Measurements from ENCODE around the gene KLF16. TPM values are rescaled to one million over a fixed set of nuclear protein-coding genes. Genes with fewer than 3 reads are reported as not detected.

KLF16 gene
- total RNA-seq, 2 experiments from 2014 or later, result 83.8 to 89.2 TPM

DNA sequence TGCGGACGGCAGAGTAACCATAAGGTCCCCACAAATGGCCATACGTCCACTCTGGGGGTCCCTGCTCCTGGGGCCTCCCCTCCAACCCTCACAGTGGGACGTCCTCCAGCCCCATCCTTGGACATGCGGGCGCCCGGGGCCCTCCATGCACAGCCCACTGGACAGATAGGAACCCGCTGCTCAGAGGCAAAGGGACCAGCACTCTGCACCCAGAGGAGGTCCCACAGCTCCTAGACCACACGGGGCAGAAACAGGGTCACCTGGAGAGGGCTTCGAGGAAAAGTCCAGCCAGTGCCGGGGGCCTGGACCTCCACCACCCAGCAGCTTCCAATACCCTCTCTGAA, 26.2 kb downstream of the KLF16 start:
- DNase-seq (no peak), ATAC-seq (ENCODE audit: poor library complexity) (no peak)
- Histone ChIP-seq H3K36me3 (ENCODE audit: insufficient read depth, low read length) (peaks cover 34% of the 10 kb centered on the region), H3K27me3 (ENCODE audit: control insufficient read depth in 1 of 2, insufficient read depth in 2 of 2, low read length in 2 of 2) (no peaks in the 10 kb centered on the region), H3K9me3 (ENCODE audit: control insufficient read depth in 1 of 2, insufficient read depth in 1 of 2, low read length in 2 of 2) (no peaks in the 10 kb centered on the region), H3K27ac (ENCODE audit: low read depth in 1 of 2, low read length in 2 of 2) (no peak overlapping the region), H3K4me3 (ENCODE audit: low read length) (no peak overlapping the region), H3K4me1 (ENCODE audit: insufficient read depth, low read length) (peaks cover 54% of the 10 kb centered on the region)
- Mint-ChIP-seq H3K4me3 (no peak overlapping the region), H3K27me3 (no peaks in the 10 kb centered on the region), H3K4me1 (ENCODE audit: low read depth) (peaks cover 20% of the 10 kb centered on the region), H3K36me3 (ENCODE audit: low read depth) (peaks cover 10% of the 10 kb centered on the region), H3K27ac (no peak overlapping the region), H3K9me3 (no peaks in the 10 kb centered on the region)
- CTCF ChIA-PET, result interaction anchor here (0.6 to 1.6 kb wide), 3 partner anchors 8 to 18 kb away, joined by 3 to 9 read pairs (median 4); no protein-coding TSS in a partner anchor
- POLR2A ChIA-PET, result interaction anchor here (0.9 kb wide), 1 partner anchor 11 kb away, joined by 4 read pairs; no protein-coding TSS in a partner anchor
- TF ChIP-seq, protein P1, sequence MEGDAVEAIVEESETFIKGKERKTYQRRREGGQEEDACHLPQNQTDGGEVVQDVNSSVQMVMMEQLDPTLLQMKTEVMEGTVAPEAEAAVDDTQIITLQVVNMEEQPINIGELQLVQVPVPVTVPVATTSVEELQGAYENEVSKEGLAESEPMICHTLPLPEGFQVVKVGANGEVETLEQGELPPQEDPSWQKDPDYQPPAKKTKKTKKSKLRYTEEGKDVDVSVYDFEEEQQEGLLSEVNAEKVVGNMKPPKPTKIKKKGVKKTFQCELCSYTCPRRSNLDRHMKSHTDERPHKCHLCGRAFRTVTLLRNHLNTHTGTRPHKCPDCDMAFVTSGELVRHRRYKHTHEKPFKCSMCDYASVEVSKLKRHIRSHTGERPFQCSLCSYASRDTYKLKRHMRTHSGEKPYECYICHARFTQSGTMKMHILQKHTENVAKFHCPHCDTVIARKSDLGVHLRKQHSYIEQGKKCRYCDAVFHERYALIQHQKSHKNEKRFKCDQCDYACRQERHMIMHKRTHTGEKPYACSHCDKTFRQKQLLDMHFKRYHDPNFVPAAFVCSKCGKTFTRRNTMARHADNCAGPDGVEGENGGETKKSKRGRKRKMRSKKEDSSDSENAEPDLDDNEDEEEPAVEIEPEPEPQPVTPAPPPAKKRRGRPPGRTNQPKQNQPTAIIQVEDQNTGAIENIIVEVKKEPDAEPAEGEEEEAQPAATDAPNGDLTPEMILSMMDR (IDR thresholded peaks at IDR 0.05), result no peak
- intact Hi-C loops (cut with DNase I, micrococcal nuclease), result no loop called here

DNA sequence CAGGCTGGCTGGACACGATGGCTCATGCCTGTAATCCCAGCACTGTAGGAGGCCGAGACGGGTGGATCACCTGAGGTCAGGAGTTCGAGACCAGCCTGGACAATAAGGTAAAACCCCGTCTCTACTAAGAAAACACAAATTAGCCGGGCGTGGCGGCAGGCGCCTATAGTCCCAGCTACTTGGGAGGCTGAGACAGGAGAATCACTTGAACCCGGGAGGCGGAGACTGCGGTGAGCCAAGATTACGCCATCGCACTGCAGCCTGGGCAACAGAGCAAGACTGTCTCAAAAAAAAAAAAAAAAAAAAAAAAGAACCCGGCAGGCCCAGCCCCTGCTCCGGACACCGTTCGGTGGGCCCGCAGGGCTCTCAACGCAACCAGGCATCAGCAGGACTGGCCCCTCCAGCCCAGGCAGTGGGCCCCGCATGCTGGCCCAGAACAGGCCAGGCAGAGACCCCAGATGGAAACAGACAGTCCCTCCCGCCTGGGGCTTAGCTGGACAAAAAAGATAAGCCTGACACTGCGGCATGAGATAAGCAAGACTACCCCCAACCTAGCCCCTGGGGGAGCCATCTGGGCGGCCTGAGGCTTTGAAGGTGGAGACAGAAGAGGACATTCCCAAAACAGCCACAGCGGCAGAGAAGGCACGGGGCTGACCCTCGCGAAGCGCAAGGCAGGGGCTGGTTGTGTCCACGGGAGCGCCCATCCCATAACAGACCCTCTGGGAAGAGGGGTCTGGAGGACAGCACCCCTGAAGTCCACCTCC, 26.7 kb downstream of the KLF16 start:
- DNase-seq (no peak), ATAC-seq (ENCODE audit: poor library complexity) (no peak)
- Histone ChIP-seq H3K36me3 (ENCODE audit: insufficient read depth, low read length) (peaks cover 38% of the 10 kb centered on the region), H3K4me1 (ENCODE audit: insufficient read depth, low read length) (peaks cover 49% of the 10 kb centered on the region), H3K4me3 (ENCODE audit: low read length) (no peak overlapping the region), H3K27me3 (ENCODE audit: control insufficient read depth in 1 of 2, insufficient read depth in 2 of 2, low read length in 2 of 2) (no peaks in the 10 kb centered on the region), H3K27ac (ENCODE audit: low read depth in 1 of 2, low read length in 2 of 2) (no peak overlapping the region), H3K9me3 (ENCODE audit: control insufficient read depth in 1 of 2, insufficient read depth in 1 of 2, low read length in 2 of 2) (no peaks in the 10 kb centered on the region)
- intact Hi-C loops (cut with DNase I, micrococcal nuclease), result no loop called here
- no peaks in the 10 kb centered on the region for H3K27me3 Mint-ChIP-seq
- POLR2A ChIA-PET, result no interaction called here
- H3K36me3 Mint-ChIP-seq (ENCODE audit: low read depth), result peaks cover 10% of the 10 kb centered on the region
- H3K4me1 Mint-ChIP-seq (ENCODE audit: low read depth), result peaks cover 20% of the 10 kb centered on the region
- H3K27ac Mint-ChIP-seq, result no peak overlapping the region
- TF ChIP-seq, protein P1 (IDR thresholded peaks at IDR 0.05), result no peak
- no peaks in the 10 kb centered on the region for H3K9me3 Mint-ChIP-seq
- CTCF ChIA-PET, result interaction anchor here (0.6 to 1.6 kb wide), 3 partner anchors 7 to 18 kb away, joined by 3 to 9 read pairs (median 4); no protein-coding TSS in a partner anchor
- H3K4me3 Mint-ChIP-seq, result peak overlapping the region; percentile 30

DNA sequence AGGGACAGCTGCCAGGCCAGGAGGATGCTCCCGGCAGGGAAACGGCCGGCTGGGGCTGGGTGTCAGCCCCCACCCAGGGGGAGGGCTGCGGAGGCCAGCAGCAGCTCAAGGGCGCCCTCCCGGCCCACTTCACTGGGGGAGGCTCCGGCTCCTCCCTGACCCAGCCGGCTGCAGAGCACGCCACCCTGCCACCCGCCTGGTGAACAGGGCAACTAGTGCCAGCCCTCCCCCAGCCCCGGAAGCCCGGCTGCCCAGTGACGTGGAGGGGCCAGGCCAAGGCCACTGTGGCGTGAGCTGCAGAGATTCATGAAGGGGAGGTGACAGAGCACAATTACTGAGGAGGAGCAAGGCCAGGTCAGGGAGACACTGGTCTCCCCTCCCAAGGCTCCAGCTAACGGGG, 29.8 kb downstream of the KLF16 start:
- no peak for DNase-seq
- Mint-ChIP-seq H3K4me1 (ENCODE audit: low read depth) (no peaks in the 10 kb centered on the region), H3K27me3 (no peaks in the 10 kb centered on the region), H3K36me3 (ENCODE audit: low read depth) (peaks cover 9% of the 10 kb centered on the region), H3K4me3 (no peak overlapping the region), H3K27ac (no peak overlapping the region), H3K9me3 (no peaks in the 10 kb centered on the region)
- no peak for ATAC-seq (ENCODE audit: poor library complexity)
- Histone ChIP-seq H3K4me3 (ENCODE audit: low read length) (no peak overlapping the region), H3K27me3 (ENCODE audit: control insufficient read depth in 1 of 2, insufficient read depth in 2 of 2, low read length in 2 of 2) (no peaks in the 10 kb centered on the region), H3K36me3 (ENCODE audit: insufficient read depth, low read length) (peaks cover 49% of the 10 kb centered on the region), H3K9me3 (ENCODE audit: control insufficient read depth in 1 of 2, insufficient read depth in 1 of 2, low read length in 2 of 2) (no peaks in the 10 kb centered on the region), H3K4me1 (ENCODE audit: insufficient read depth, low read length) (peaks cover 27% of the 10 kb centered on the region), H3K27ac (ENCODE audit: low read depth in 1 of 2, low read length in 2 of 2) (no peak overlapping the region)
- TF ChIP-seq, protein P1 (IDR thresholded peaks at IDR 0.05), result no peak
- ChIA-PET POLR2A (no interaction called here), CTCF (no interaction called here)
- intact Hi-C loops (cut with DNase I, micrococcal nuclease), result no loop called here
